ENCODE results near the gene ADGRF1. TPM values are rescaled to one million over a fixed set of nuclear protein-coding genes. Genes with fewer than 3 reads are reported as not detected.
"Not testable (repeated sequence)": the region's sequence is repeated elsewhere in the genome, so short reads cannot be mapped to it uniquely, and the experiment has no call there.

Gene ADGRF1
- total RNA-seq, 1 donor from 2014 or later = not detected

GRCh38 chr6:47064274-47064673, 22.1 kb upstream of the ADGRF1 start:
- intact Hi-C loops (cut with micrococcal nuclease) = no loop called here
- ATAC-seq (no peak), DNase-seq (no peak)

- intact Hi-C loops (cut with micrococcal nuclease) = no loop called here
- no peak for ATAC-seq
- no peak for DNase-seq
Measured at GRCh38 chr6:47062346-47062745, 20.2 kb upstream of the ADGRF1 start.

- ATAC-seq = peak; percentile 91
- intact Hi-C loops (cut with micrococcal nuclease) = no loop called here
Measured at GRCh38 chr6:47061309-47062300, 19.5 kb upstream of the ADGRF1 start.

GRCh38 chr6:47059216-47059885, 17.2 kb upstream of the ADGRF1 start:
- no peak for ATAC-seq
- no peak for DNase-seq
- intact Hi-C loops (cut with micrococcal nuclease) = no loop called here

More at GRCh38 chr6:47061309-47062300, 19.5 kb upstream of the ADGRF1 start:
- DNase-seq = no peak

GRCh38 chr6:47057830-47058540, 15.9 kb upstream of the ADGRF1 start:
- ATAC-seq = no peak
- no peak for DNase-seq
- intact Hi-C loops (cut with micrococcal nuclease) = no loop called here

GRCh38 chr6:47056832-47057231, 14.7 kb upstream of the ADGRF1 start:
- DNase-seq (no peak), ATAC-seq (no peak)
- intact Hi-C loops (cut with micrococcal nuclease) = no loop called here

- ATAC-seq; DNase-seq; intact Hi-C loops (cut with micrococcal nuclease): not testable (repeated sequence)
Measured at GRCh38 chr6:47054302-47054701, 12.2 kb upstream of the ADGRF1 start.

- intact Hi-C loops (cut with micrococcal nuclease) = loop anchor here (5.0 kb wide), 1 partner anchor 201 kb away; no protein-coding TSS in a partner anchor
- ATAC-seq (no peak), DNase-seq (no peak)
Measured at GRCh38 chr6:47048638-47049037, 6.5 kb upstream of the ADGRF1 start.

- DNase-seq (peak; percentile 37), ATAC-seq (peak; percentile 95)
- intact Hi-C loops (cut with micrococcal nuclease) = loop anchor here (5.0 kb wide), 1 partner anchor 200 kb away; no protein-coding TSS in a partner anchor
Measured at GRCh38 chr6:47047479-47048407, 5.6 kb upstream of the ADGRF1 start.

GRCh38 chr6:47047097-47047478, 5.0 kb upstream of the ADGRF1 start:
- intact Hi-C loops (cut with micrococcal nuclease) = loop anchor here (5.0 kb wide), 1 partner anchor 200 kb away; no protein-coding TSS in a partner anchor
- no peak for DNase-seq
- peak; percentile 27 for ATAC-seq

GRCh38 chr6:47044397-47044796, 2.3 kb upstream of the ADGRF1 start:
- DNase-seq = no peak
- intact Hi-C loops (cut with micrococcal nuclease) = no loop called here
- no peak for ATAC-seq

- ATAC-seq (no peak), DNase-seq (no peak)
- intact Hi-C loops (cut with micrococcal nuclease) = no loop called here
Measured at GRCh38 chr6:47043286-47043685, 1.2 kb upstream of the ADGRF1 start.

GRCh38 chr6:47041741-47042140, 391 bp downstream of the ADGRF1 start:
- ATAC-seq (no peak), DNase-seq (no peak)
- intact Hi-C loops (cut with micrococcal nuclease) = no loop called here

- DNase-seq (no peak), ATAC-seq (peak; percentile 69)
- intact Hi-C loops (cut with micrococcal nuclease) = no loop called here
Measured at GRCh38 chr6:47034926-47035325, 7.2 kb downstream of the ADGRF1 start.

GRCh38 chr6:47034421-47034820, 7.7 kb downstream of the ADGRF1 start:
- intact Hi-C loops (cut with micrococcal nuclease) = no loop called here
- DNase-seq (no peak), ATAC-seq (no peak)

- no peak for DNase-seq
- no peak for ATAC-seq
Measured at GRCh38 chr6:47032974-47033765, 9.0 kb downstream of the ADGRF1 start.

GRCh38 chr6:47031656-47032055, 10.5 kb downstream of the ADGRF1 start:
- no peak for ATAC-seq
- intact Hi-C loops (cut with micrococcal nuclease) = no loop called here
- DNase-seq = no peak

More at GRCh38 chr6:47032974-47033765, 9.0 kb downstream of the ADGRF1 start:
- intact Hi-C loops (cut with micrococcal nuclease) = no loop called here

All from left ventricle myocardium superior (tissue), 1 donor.